ENCODE data around the gene CALCOCO1.

Gene CALCOCO1

DNA sequence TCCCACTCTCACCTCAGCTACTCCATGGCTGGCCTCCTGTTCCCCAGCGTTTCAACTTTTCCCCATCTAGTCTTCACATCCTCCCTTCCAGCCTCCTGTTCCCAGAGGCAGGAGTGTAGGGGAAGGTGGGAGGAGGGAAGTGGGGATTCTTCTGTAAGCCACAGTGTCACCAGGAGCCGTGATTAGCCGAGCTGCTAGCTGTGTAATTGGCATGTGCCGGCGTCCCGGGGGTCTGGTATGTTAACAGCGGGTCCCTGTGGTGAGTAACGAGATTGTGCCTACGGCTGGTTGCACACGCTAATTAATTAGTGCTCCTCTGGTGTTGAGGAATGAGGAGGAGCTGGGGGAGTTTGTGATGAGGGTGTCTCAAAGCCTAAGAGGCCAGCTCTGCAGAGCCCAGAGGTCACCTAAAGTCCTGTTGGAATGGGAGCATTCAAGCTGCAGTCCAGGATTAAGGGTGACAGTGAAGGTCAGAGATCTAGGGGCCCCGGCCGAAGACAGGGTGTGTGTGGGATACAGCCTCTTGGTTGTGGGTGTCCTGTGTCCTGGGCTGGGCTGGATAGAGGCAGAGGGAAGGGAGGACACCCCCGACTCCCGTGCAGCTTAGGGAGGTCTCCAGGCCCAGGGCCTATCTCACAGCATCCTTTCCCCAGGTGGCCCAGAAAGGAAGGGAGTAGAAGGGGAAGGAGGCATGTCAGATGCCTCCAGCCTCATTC, 10.0 kb upstream of the CALCOCO1 start:
- no peak overlapping the region for H3K4ac ChIP-seq (ENCODE audit: low read depth in 1 of 2, low read length in 2 of 2)
- no peak overlapping the region for H3K4me3 ChIP-seq (ENCODE audit: insufficient read depth in 1 of 2, low read depth in 1 of 2, low read length in 2 of 2)
- no peak overlapping the region for H3K27ac ChIP-seq (ENCODE audit: low read length, poor library complexity, severe bottlenecking)
- H2AFZ ChIP-seq (ENCODE audit: low read depth, low read length), result no peak overlapping the region
- no peak overlapping the region for H4K8ac ChIP-seq (ENCODE audit: low read length)
- H3K9ac ChIP-seq (ENCODE audit: low read length), result no peak overlapping the region
- H3K14ac ChIP-seq (ENCODE audit: low read length in 2 of 2), result no peak overlapping the region
- peaks cover 15% of the 10 kb centered on the region for H3K4me1 ChIP-seq (ENCODE audit: control insufficient read depth, insufficient read depth, low read depth, low read length)
- no peak overlapping the region for H2BK120ac ChIP-seq (ENCODE audit: low read depth, low read length)
- H3K23ac ChIP-seq (ENCODE audit: low read length in 2 of 2), result peak overlapping the region in 1 of 2 experiments; percentile 35
- no peaks in the 10 kb centered on the region for H3K9me3 ChIP-seq (ENCODE audit: control insufficient read depth, low read length)
- no peak overlapping the region for H2BK15ac ChIP-seq (ENCODE audit: low read depth, poor library complexity, severe bottlenecking)
- H2BK5ac ChIP-seq (ENCODE audit: low read depth, low read length, poor library complexity, severe bottlenecking), result no peak overlapping the region
- H3K4me2 ChIP-seq (ENCODE audit: low read length, poor library complexity, severe bottlenecking), result no peak overlapping the region
- no peak overlapping the region for H4K91ac ChIP-seq (ENCODE audit: low read length)
- peaks cover 64 to 70% of the 10 kb centered on the region in 2 experiments for H3K27me3 ChIP-seq (ENCODE audit: control insufficient read depth in 1 of 2, insufficient read depth in 1 of 2, low read length in 2 of 2)
- H2BK12ac ChIP-seq (ENCODE audit: low read length in 2 of 2), result no peak overlapping the region
- WGBS, result 78% methylated on average over 11 of the region's 14 CpGs
- no peak overlapping the region for H2AK5ac ChIP-seq (ENCODE audit: low read length, severe bottlenecking)
- H3K18ac ChIP-seq (ENCODE audit: low read depth in 1 of 2, low read length in 2 of 2), result no peak overlapping the region
- no peak for DNase-seq
- H3K79me1 ChIP-seq (replicated peaks; ENCODE audit: low read length, poor library complexity, severe bottlenecking), result no peaks in the 10 kb centered on the region
- no peaks in the 10 kb centered on the region for H3K36me3 ChIP-seq (ENCODE audit: control insufficient read depth in 1 of 2, insufficient read depth in 2 of 2, low read depth in 1 of 2, low read length in 2 of 2)

GRCh38 chr12:53736592-53736991, 9.3 kb upstream of the CALCOCO1 start:
- Histone ChIP-seq H3K4ac (ENCODE audit: low read depth in 1 of 2, low read length in 2 of 2) (no peak overlapping the region), H2AK5ac (ENCODE audit: low read length, severe bottlenecking) (no peak overlapping the region), H3K23ac (ENCODE audit: low read length in 2 of 2) (no peak overlapping the region)

DNA sequence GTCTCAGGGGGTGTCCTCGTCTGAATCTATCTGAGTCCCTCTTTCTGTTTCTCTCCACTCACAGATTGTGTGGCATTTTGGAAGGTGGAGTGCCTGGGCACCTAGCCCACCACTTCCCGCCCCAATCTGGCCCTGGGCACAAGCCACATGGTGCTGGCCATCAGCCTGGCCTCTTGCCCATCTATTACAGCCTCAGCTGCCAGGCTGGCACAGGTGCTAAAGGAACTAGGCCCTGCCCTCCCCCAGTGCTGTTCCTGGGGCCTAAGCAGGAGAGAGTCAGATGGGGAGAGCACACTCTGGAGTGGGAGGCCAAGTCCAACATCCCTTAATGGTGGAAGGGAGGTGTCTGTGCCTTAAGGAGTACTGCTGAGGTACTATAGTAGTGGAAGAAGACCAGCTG, 8.3 kb upstream of the CALCOCO1 start:
- Histone ChIP-seq H3K79me1 (replicated peaks; ENCODE audit: low read length, poor library complexity, severe bottlenecking) (no peaks in the 10 kb centered on the region), H3K4me1 (ENCODE audit: control insufficient read depth, insufficient read depth, low read depth, low read length) (peaks cover 15% of the 10 kb centered on the region), H3K9ac (ENCODE audit: low read length) (no peak overlapping the region), H2AK5ac (ENCODE audit: low read length, severe bottlenecking) (no peak overlapping the region), H2BK12ac (ENCODE audit: low read length in 2 of 2) (no peak overlapping the region), H4K91ac (ENCODE audit: low read length) (no peak overlapping the region), H3K18ac (ENCODE audit: low read depth in 1 of 2, low read length in 2 of 2) (no peak overlapping the region), H3K4me3 (ENCODE audit: insufficient read depth in 1 of 2, low read depth in 1 of 2, low read length in 2 of 2) (no peak overlapping the region), H2BK5ac (ENCODE audit: low read depth, low read length, poor library complexity, severe bottlenecking) (no peak overlapping the region), H4K8ac (ENCODE audit: low read length) (no peak overlapping the region), H2BK120ac (ENCODE audit: low read depth, low read length) (no peak overlapping the region), H2BK15ac (ENCODE audit: low read depth, poor library complexity, severe bottlenecking) (no peak overlapping the region), H2AFZ (ENCODE audit: low read depth, low read length) (no peak overlapping the region), H3K9me3 (ENCODE audit: control insufficient read depth, low read length) (no peaks in the 10 kb centered on the region), H3K23ac (ENCODE audit: low read length in 2 of 2) (peak overlapping the region in 1 of 2 experiments; percentile 75), H3K27ac (ENCODE audit: low read length, poor library complexity, severe bottlenecking) (no peak overlapping the region), H3K27me3 (ENCODE audit: control insufficient read depth in 1 of 2, insufficient read depth in 1 of 2, low read length in 2 of 2) (peaks cover 55 to 65% of the 10 kb centered on the region in 2 experiments), H3K14ac (ENCODE audit: low read length in 2 of 2) (no peak overlapping the region), H3K4me2 (ENCODE audit: low read length, poor library complexity, severe bottlenecking) (no peak overlapping the region), H3K4ac (ENCODE audit: low read depth in 1 of 2, low read length in 2 of 2) (no peak overlapping the region), H3K36me3 (ENCODE audit: control insufficient read depth in 1 of 2, insufficient read depth in 2 of 2, low read depth in 1 of 2, low read length in 2 of 2) (no peaks in the 10 kb centered on the region)
- WGBS, result 44% methylated on average over 2 of the region's 2 CpGs
- DNase-seq, result no peak

More at GRCh38 chr12:53736592-53736991, 9.3 kb upstream of the CALCOCO1 start:
- Histone ChIP-seq H3K4me2 (ENCODE audit: low read length, poor library complexity, severe bottlenecking) (no peak overlapping the region), H3K27ac (ENCODE audit: low read length, poor library complexity, severe bottlenecking) (no peak overlapping the region), H3K9ac (ENCODE audit: low read length) (no peak overlapping the region), H2AFZ (ENCODE audit: low read depth, low read length) (no peak overlapping the region), H3K4me1 (ENCODE audit: control insufficient read depth, insufficient read depth, low read depth, low read length) (peaks cover 15% of the 10 kb centered on the region), H2BK12ac (ENCODE audit: low read length in 2 of 2) (no peak overlapping the region), H2BK120ac (ENCODE audit: low read depth, low read length) (no peak overlapping the region), H3K18ac (ENCODE audit: low read depth in 1 of 2, low read length in 2 of 2) (no peak overlapping the region), H4K8ac (ENCODE audit: low read length) (no peak overlapping the region), H3K36me3 (ENCODE audit: control insufficient read depth in 1 of 2, insufficient read depth in 2 of 2, low read depth in 1 of 2, low read length in 2 of 2) (no peaks in the 10 kb centered on the region), H2BK15ac (ENCODE audit: low read depth, poor library complexity, severe bottlenecking) (no peak overlapping the region), H3K9me3 (ENCODE audit: control insufficient read depth, low read length) (no peaks in the 10 kb centered on the region), H2BK5ac (ENCODE audit: low read depth, low read length, poor library complexity, severe bottlenecking) (no peak overlapping the region), H3K14ac (ENCODE audit: low read length in 2 of 2) (no peak overlapping the region), H3K4me3 (ENCODE audit: insufficient read depth in 1 of 2, low read depth in 1 of 2, low read length in 2 of 2) (no peak overlapping the region), H3K79me1 (replicated peaks; ENCODE audit: low read length, poor library complexity, severe bottlenecking) (no peaks in the 10 kb centered on the region), H3K27me3 (ENCODE audit: control insufficient read depth in 1 of 2, insufficient read depth in 1 of 2, low read length in 2 of 2) (peaks cover 62 to 70% of the 10 kb centered on the region in 2 experiments), H4K91ac (ENCODE audit: low read length) (no peak overlapping the region)
- WGBS, result 86% methylated on average over 6 of the region's 6 CpGs
- no peak for DNase-seq

- no peak overlapping the region for H3K18ac ChIP-seq (ENCODE audit: low read depth in 1 of 2, low read length in 2 of 2)
- H4K8ac ChIP-seq (ENCODE audit: low read length), result no peak overlapping the region
- H2AFZ ChIP-seq (ENCODE audit: low read depth, low read length), result no peak overlapping the region
- no peak overlapping the region for H3K4me3 ChIP-seq (ENCODE audit: insufficient read depth in 1 of 2, low read depth in 1 of 2, low read length in 2 of 2)
- H3K23ac ChIP-seq (ENCODE audit: low read length in 2 of 2), result peak overlapping the region in 1 of 2 experiments; percentile 43
- no peak overlapping the region for H2BK5ac ChIP-seq (ENCODE audit: low read depth, low read length, poor library complexity, severe bottlenecking)
- no peak overlapping the region for H2BK12ac ChIP-seq (ENCODE audit: low read length in 2 of 2)
- 92% methylated on average over 5 of the region's 9 CpGs for WGBS
- no peak overlapping the region for H4K91ac ChIP-seq (ENCODE audit: low read length)
- H3K14ac ChIP-seq (ENCODE audit: low read length in 2 of 2), result no peak overlapping the region
- H2AK5ac ChIP-seq (ENCODE audit: low read length, severe bottlenecking), result no peak overlapping the region
- H3K36me3 ChIP-seq (ENCODE audit: control insufficient read depth in 1 of 2, insufficient read depth in 2 of 2, low read depth in 1 of 2, low read length in 2 of 2), result no peaks in the 10 kb centered on the region
- peaks cover 14% of the 10 kb centered on the region for H3K4me1 ChIP-seq (ENCODE audit: control insufficient read depth, insufficient read depth, low read depth, low read length)
- no peaks in the 10 kb centered on the region for H3K79me1 ChIP-seq (replicated peaks; ENCODE audit: low read length, poor library complexity, severe bottlenecking)
- no peaks in the 10 kb centered on the region for H3K9me3 ChIP-seq (ENCODE audit: control insufficient read depth, low read length)
- H2BK120ac ChIP-seq (ENCODE audit: low read depth, low read length), result no peak overlapping the region
- no peak overlapping the region for H3K4me2 ChIP-seq (ENCODE audit: low read length, poor library complexity, severe bottlenecking)
- no peak for DNase-seq
- H2BK15ac ChIP-seq (ENCODE audit: low read depth, poor library complexity, severe bottlenecking), result no peak overlapping the region
- H3K9ac ChIP-seq (ENCODE audit: low read length), result no peak overlapping the region
- H3K4ac ChIP-seq (ENCODE audit: low read depth in 1 of 2, low read length in 2 of 2), result no peak overlapping the region
- H3K27ac ChIP-seq (ENCODE audit: low read length, poor library complexity, severe bottlenecking), result no peak overlapping the region
- H3K27me3 ChIP-seq (ENCODE audit: control insufficient read depth in 1 of 2, insufficient read depth in 1 of 2, low read length in 2 of 2), result peaks cover 45 to 54% of the 10 kb centered on the region in 2 experiments
Observed at GRCh38 chr12:53734425-53734824, 7.2 kb upstream of the CALCOCO1 start.

Measured in mesenchymal stem cell (in vitro differentiated cells and primary cell).